Brain microvascular endothelial cell (primary cell): ENCODE results near the gene CDK4.

ENCODE experiments used
- DNase-seq: peaks from one replicate; pipeline ENCODE4 v3.0.0-alpha.2; 2020
- H3K27ac ChIP-seq: fragments of 250-450 bp; sonication (Bioruptor Pico); 2 replicates; pipeline ENCODE4 v1.5.1; 2020; ENCODE audit warnings: mild to moderate bottlenecking, moderate library complexity
- H3K27me3 ChIP-seq: fragments of 250-450 bp; sonication (Bioruptor Pico); replicated peaks from 2 replicates; pipeline ENCODE4 v1.5.1; 2020; ENCODE audit warnings: mild to moderate bottlenecking
- H3K36me3 ChIP-seq: fragments of 250-450 bp; sonication (Bioruptor Pico); replicated peaks from 2 replicates; pipeline ENCODE4 v1.5.1; 2020; ENCODE audit warnings: mild to moderate bottlenecking
- H3K4me3 ChIP-seq: 2 replicates; pipeline ENCODE4 v1.5.1; 2011; ENCODE audit warnings: low read depth, mild to moderate bottlenecking, control low read depth, low read length, moderate library complexity
- in situ Hi-C: cut with HindIII; loops from 2 replicates; pipeline ENCODE4 v1.10.0; 2017; ENCODE audit warnings: low sequenced_read_pairs, low pct_ligation_motif_present
- TF ChIP-seq, protein P1 (sequence below): IDR thresholded peaks from 2 replicates; pipeline ENCODE4 v1.5.1; 2011; ENCODE audit warnings: low read depth, mild to moderate bottlenecking, moderate library complexity, low read length, control low read depth, inconsistent platforms; ENCODE audit errors: missing control alignments

CDK4 gene

DNA sequence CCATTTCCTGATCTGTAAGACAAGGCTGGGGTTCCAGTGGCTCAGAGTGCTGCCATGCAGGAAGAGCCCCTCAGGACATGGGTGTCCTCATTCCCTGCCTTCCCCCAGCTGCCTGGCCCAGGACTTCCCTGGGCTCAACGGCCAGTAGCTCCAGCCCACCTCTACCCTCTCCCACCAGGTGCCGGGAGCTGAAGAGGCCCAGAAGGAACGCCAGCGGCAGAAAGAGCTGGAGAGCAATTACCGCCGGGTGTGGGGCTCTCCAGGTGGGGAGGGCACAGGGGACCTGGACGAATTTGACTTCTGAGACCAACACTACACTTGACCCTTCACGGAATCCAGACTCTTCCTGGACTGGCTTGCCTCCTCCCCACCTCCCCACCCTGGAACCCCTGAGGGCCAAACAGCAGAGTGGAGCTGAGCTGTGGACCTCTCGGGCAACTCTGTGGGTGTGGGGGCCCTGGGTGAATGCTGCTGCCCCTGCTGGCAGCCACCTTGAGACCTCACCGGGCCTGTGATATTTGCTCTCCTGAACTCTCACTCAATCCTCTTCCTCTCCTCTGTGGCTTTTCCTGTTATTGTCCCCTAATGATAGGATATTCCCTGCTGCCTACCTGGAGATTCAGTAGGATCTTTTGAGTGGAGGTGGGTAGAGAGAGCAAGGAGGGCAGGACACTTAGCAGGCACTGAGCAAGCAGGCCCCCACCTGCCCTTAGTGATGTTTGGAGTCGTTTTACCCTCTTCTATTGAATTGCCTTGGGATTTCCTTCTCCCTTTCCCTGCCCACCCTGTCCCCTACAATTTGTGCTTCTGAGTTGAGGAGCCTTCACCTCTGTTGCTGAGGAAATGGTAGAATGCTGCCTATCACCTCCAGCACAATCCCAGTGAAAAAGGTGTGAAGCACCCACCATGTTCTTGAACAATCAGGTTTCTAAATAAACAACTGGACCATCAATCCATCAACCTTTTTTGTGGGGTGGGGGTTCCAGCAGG lies 31.2 kb downstream of the CDK4 start:
- no peaks in the 10 kb centered on the region for H3K27me3 ChIP-seq
- in situ Hi-C loops: no loop called here
- no peak overlapping the region for H3K27ac ChIP-seq
- peaks cover 45% of the 10 kb centered on the region for H3K36me3 ChIP-seq
- no peak overlapping the region for H3K4me3 ChIP-seq
- TF ChIP-seq, protein P1, sequence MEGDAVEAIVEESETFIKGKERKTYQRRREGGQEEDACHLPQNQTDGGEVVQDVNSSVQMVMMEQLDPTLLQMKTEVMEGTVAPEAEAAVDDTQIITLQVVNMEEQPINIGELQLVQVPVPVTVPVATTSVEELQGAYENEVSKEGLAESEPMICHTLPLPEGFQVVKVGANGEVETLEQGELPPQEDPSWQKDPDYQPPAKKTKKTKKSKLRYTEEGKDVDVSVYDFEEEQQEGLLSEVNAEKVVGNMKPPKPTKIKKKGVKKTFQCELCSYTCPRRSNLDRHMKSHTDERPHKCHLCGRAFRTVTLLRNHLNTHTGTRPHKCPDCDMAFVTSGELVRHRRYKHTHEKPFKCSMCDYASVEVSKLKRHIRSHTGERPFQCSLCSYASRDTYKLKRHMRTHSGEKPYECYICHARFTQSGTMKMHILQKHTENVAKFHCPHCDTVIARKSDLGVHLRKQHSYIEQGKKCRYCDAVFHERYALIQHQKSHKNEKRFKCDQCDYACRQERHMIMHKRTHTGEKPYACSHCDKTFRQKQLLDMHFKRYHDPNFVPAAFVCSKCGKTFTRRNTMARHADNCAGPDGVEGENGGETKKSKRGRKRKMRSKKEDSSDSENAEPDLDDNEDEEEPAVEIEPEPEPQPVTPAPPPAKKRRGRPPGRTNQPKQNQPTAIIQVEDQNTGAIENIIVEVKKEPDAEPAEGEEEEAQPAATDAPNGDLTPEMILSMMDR: no peak
- DNase-seq: no peak

DNA sequence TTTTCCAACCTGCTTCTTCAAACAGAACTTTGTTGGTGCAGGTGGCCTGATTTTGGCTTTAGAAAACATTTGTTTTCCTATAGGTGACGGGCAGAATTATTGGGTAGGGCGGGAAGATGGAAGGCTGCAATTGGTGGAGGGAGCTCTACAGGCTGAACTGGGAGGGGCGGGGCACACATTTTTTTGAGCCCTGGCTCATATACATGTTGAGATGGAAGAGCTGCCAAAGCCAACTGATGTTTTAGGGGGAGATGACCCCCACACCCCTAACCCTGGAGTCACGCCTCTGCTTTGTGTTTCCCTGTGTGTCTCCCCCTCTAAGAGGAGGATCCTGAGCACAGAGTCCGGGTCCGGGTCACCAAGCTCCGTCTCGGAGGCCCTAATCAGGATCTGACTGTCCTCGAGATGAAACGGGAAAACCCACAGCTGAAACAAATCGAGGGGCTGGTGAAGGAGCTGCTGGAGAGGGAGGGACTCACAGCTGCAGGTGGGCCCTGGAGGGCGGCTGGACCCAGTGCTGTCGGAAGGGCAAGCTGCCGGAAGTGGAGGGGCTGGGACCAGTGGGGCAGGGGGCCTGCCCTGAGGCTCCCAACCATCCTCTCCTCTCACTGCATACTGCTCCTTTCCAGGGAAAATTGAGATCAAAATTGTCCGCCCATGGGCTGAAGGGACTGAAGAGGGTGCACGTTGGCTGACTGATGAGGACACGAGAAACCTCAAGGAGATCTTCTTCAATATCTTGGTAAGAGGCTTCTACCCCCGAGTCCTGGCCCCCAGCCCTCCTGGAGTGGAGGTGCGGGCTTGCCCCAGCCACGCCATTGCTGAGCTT lies 32.1 kb downstream of the CDK4 start:
- no peak for DNase-seq

DNA sequence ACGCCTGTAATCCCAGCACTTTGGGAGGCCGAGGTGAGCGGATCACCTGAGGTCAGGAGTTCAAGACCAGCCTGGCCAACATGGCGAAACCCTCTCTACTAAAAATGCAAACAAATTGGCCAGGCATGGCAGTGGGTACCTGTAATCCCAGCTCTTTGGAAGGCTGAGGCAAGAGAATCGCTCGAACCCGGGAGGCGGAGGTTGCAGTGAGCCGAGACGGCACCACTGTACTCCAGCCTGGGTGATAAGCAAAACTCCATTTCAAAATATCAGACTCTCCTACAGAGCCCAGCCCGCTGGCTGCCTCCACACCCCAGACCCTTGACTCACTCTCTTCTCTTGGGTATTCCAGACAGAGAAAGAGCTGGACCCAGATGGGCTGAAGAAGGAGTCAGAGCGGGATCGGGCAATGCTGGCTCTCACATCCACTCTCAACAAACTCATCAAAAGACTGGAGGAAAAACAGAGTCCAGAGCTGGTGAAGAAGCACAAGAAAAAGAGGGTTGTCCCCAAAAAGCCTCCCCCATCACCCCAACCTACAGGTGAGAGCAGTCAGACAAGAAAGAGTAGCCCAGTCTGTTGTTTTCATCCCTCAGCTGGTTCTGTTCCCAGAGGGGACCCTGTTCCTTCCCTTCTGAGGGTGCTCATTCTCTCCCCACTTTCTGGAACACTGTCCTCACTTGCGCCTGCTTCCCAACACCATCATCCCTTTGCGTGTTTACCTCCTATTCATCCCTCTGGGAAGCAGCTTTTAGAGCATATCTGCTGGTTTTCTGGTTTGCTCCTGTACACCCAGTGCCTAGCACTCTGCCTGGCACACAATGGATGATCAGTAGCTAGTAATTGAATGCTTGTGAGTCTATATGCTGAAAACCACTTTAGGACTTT lies 33.2 kb downstream of the CDK4 start:
- H3K27me3 ChIP-seq: no peaks in the 10 kb centered on the region
- peaks cover 48% of the 10 kb centered on the region for H3K36me3 ChIP-seq
- TF ChIP-seq, protein P1: no peak
- in situ Hi-C loops: no loop called here
- no peak for DNase-seq
- H3K27ac ChIP-seq: no peak overlapping the region
- H3K4me3 ChIP-seq: no peak overlapping the region

More for the DNA sequence above, 32.1 kb downstream of the CDK4 start:
- Histone ChIP-seq H3K4me3 (no peak overlapping the region), H3K27me3 (no peaks in the 10 kb centered on the region), H3K27ac (no peak overlapping the region), H3K36me3 (peaks cover 45% of the 10 kb centered on the region)
- TF ChIP-seq, protein P1: no peak
- in situ Hi-C loops: no loop called here

DNA sequence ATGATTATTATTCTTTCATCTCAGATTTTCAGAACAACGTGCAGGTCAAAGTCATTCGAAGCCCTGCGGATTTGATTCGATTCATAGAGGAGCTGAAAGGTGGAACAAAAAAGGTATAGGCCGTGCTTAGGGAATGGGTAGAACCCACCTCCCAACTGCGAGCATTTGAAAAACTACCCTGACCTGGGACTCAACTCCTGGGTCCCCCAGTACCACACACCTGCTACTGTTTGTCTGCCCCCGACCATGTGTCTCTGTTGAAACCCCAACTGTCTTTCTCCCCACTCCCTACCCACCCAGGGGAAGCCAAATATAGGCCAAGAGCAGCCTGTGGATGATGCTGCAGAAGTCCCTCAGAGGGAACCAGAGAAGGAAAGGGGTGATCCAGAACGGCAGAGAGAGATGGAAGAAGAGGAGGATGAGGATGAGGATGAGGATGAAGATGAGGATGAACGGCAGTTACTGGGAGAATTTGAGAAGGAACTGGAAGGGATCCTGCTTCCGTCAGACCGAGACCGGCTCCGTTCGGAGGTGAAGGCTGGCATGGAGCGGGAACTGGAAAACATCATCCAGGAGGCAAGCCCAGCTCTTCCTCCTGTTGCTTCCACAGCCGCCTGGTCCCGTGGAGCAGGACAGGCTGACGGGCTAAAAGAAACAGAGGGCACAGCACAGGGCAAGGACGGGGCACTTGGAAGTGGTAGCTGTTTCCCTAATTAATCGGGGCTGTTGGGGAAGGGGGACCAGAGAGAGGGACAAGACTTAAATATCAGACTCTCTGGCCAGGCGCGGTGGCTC lies 34.1 kb downstream of the CDK4 start:
- no peak for DNase-seq
- TF ChIP-seq, protein P1: no peak
- no peak overlapping the region for H3K4me3 ChIP-seq
- H3K36me3 ChIP-seq: peaks cover 48% of the 10 kb centered on the region
- H3K27me3 ChIP-seq: no peaks in the 10 kb centered on the region
- H3K27ac ChIP-seq: no peak overlapping the region
- in situ Hi-C loops: no loop called here

DNA sequence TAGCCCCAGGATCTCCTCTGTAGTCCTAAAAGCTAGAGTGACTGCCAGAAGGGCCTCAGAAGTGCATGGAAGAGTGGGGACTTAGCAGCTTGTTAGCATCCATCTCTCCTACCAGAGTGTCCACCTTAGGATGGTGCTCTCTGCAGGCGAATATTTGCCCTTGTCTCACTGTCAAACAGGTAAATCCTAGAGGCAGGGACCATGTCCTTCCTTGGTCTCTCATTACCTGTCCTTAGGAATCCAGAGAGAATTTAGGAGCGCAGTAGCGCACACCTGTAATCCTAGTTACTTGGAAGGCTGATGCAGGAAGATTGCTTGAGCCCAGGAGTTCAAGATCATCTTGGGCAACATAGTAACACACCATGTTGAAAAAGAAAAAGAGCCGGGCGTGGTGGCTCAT lies 35.0 kb downstream of the CDK4 start:
- Histone ChIP-seq H3K27me3 (no peaks in the 10 kb centered on the region), H3K4me3 (no peak overlapping the region), H3K36me3 (peaks cover 48% of the 10 kb centered on the region), H3K27ac (no peak overlapping the region)
- DNase-seq: no peak
- TF ChIP-seq, protein P1: no peak
- in situ Hi-C loops: no loop called here
